ENCODE results near the gene YAE1. TPM values are rescaled to one million over a fixed set of nuclear protein-coding genes. Genes with fewer than 3 reads are reported as not detected.

Gene YAE1
- total and polyA plus RNA-seq, 2 of the 8 experiments (the other 6 are each of a cell fraction or from before 2014, with no cell fraction given) = 24.1 to 38.0 TPM

DNA sequence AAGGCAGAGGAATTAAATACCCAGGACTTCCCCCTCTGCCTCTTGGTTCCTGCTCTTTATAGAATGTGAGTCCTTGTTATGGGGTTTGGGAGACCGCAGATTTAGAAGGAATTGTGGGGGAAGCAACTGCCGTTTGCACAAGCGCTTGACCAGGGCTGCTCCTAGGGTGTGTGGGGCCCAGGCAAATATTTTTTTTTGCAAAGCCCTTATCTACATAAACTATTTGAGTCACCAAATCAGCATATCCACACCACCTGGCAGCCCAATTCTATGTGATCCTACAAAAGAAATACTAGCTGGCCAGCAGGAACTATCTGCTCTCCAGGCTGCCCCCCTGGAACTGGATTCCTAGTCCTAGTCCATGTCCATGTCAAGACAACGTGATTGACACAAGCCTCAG is 33.4 kb upstream of the YAE1 start (continued):
- TF ChIP-seq RFX5 (IDR thresholded peaks at IDR 0.05; ENCODE audit: borderline replicate concordance, low read depth, low read length) = no peak
- no peak for TF ChIP-seq TAF7 (optimal IDR thresholded peaks at IDR 0.05; ENCODE audit: borderline replicate concordance, low read depth, low read length)
